Parathyroid adenoma (tissue), 2 donors: ENCODE results near the gene COL15A1.

Experiments
- H2AFZ ChIP-seq: fragments of 300-600 bp; sonication (generic); one replicate; pipeline ENCODE4 v1.7.0; 2017; ENCODE audit warnings: antibody characterized with exemption, mild to moderate bottlenecking
- H3K27ac ChIP-seq: fragments of 300-600 bp; sonication (generic); one replicate; pipeline ENCODE4 v1.7.0; 2017
- H3K27me3 ChIP-seq: fragments of 300-600 bp; sonication (generic); one replicate; pipeline ENCODE4 v1.7.0; 2017; ENCODE audit warnings: low read length; ENCODE audit not compliant: control insufficient read depth, insufficient read depth
- H3K36me3 ChIP-seq: fragments of 300-600 bp; sonication (generic); one replicate; pipeline ENCODE4 v1.7.0; 2017; ENCODE audit warnings: low read length; ENCODE audit not compliant: control insufficient read depth, insufficient read depth
- H3K4me1 ChIP-seq: fragments of 300-600 bp; sonication (generic); one replicate; pipeline ENCODE4 v1.7.0; 2017; ENCODE audit warnings: control low read depth
- H3K4me2 ChIP-seq: fragments of 300-600 bp; sonication (generic); one replicate; pipeline ENCODE4 v1.7.0; 2017; ENCODE audit warnings: low read length
- H3K4me3 ChIP-seq: fragments of 300-600 bp; sonication (generic); one replicate; pipeline ENCODE4 v1.7.0; 2017; ENCODE audit warnings: low read depth, low read length
- H3K79me2 ChIP-seq: fragments of 300-600 bp; sonication (generic); one replicate; pipeline ENCODE4 v1.7.0; 2017; ENCODE audit warnings: control low read depth
- H3K9ac ChIP-seq: fragments of 300-600 bp; sonication (generic); one replicate; pipeline ENCODE4 v1.7.0; 2017; ENCODE audit warnings: mild to moderate bottlenecking
- H3K9me3 ChIP-seq: fragments of 300-600 bp; sonication (generic); one replicate; pipeline ENCODE4 v1.7.0; 2017; ENCODE audit warnings: low read length; ENCODE audit not compliant: control insufficient read depth
- CTCF ChIP-seq: fragments of 300-600 bp; sonication (generic); IDR thresholded peaks from one replicate; pipeline ENCODE4 v1.7.0; 2017; ENCODE audit warnings: antibody characterized with exemption, mild to moderate bottlenecking
- donor health status: primary hyperparathyroidism.

COL15A1 gene

DNA sequence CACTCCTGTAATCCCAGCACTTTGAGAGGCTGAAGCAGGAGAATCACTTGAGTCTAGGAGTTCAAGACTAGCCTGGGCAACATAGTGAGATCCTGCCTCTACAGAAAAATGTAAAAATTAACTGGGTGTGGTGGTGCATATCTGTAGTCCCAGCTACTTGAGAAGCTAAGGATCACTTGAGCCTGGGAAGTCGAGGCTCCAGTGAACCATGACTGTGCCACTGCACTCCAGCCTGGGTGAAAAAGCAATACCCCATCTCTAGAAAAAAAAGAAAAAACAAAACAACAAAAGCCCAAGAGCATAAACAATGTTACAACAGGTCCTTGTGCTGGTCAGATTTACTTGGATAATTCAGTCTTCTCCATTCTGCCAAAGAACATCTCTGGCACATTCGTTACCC is 116.9 kb downstream of the COL15A1 start:
- Histone ChIP-seq H3K4me1 (no peaks in the 10 kb centered on the region), H3K79me2 (no peaks in the 10 kb centered on the region), H3K27ac (no peak overlapping the region), H3K4me3 (no peak overlapping the region), H2AFZ (no peak overlapping the region), H3K27me3 (no peaks in the 10 kb centered on the region), H3K9me3 (no peaks in the 10 kb centered on the region), H3K36me3 (no peaks in the 10 kb centered on the region), H3K4me2 (no peak overlapping the region), H3K9ac (no peak overlapping the region)
- TF ChIP-seq CTCF, result no peak

- Histone ChIP-seq H3K4me3 (no peak overlapping the region), H3K4me2 (no peak overlapping the region), H2AFZ (no peak overlapping the region), H3K9me3 (no peaks in the 10 kb centered on the region), H3K36me3 (no peaks in the 10 kb centered on the region), H3K4me1 (no peaks in the 10 kb centered on the region), H3K9ac (no peak overlapping the region), H3K27ac (no peak overlapping the region), H3K27me3 (no peaks in the 10 kb centered on the region), H3K79me2 (no peaks in the 10 kb centered on the region)
- no peak for TF ChIP-seq CTCF
These were observed 118.8 kb downstream of the COL15A1 start for GRCh38 chr9:99062549-99062948.

DNA sequence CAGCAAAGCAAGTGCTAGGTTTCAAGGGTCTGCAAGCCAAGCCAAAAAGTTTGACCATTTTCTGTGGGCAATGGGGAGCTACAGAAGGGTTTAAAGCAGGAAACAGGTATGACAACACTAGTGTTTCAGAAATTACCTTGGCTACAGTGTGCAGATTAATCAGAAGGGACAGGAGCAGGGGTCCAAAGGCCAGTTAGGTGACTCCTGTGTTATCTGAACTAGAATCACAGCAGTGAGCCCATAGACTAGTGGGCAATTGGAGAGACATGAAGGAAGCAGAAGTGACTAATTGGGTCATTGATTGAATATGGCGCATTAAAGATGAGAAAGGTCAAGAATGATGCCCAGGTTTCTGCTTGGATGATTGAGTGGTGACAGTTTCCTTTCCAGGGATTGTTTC is 119.8 kb downstream of the COL15A1 start:
- H3K4me2 ChIP-seq, result no peak overlapping the region
- no peaks in the 10 kb centered on the region for H3K36me3 ChIP-seq
- no peak overlapping the region for H3K4me3 ChIP-seq
- H3K4me1 ChIP-seq, result no peaks in the 10 kb centered on the region
- TF ChIP-seq CTCF, result no peak
- no peak overlapping the region for H3K27ac ChIP-seq
- H2AFZ ChIP-seq, result no peak overlapping the region
- H3K79me2 ChIP-seq, result no peaks in the 10 kb centered on the region
- no peak overlapping the region for H3K9ac ChIP-seq
- no peaks in the 10 kb centered on the region for H3K9me3 ChIP-seq
- H3K27me3 ChIP-seq, result no peaks in the 10 kb centered on the region

DNA sequence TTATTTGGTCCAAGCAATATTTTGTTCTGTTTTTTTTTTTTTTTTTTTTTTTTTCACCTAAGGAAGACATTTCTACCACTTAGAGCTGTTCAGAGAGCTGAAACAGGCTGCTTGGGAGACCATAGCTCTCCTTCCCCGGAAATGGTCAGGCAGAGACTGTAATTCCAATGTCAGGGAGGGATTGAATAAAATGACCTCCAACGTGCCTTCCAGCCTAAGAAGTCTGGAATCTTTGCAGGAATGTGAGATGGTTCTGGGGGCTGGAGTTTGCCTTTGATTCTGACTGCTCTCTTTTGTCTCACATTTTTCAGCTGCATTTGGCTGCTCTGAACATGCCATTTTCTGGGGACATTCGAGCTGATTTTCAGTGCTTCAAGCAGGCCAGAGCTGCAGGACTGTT is 122.9 kb downstream of the COL15A1 start:
- Histone ChIP-seq H3K9ac (no peak overlapping the region), H3K79me2 (no peaks in the 10 kb centered on the region), H3K9me3 (no peaks in the 10 kb centered on the region), H3K4me2 (no peak overlapping the region), H3K27ac (no peak overlapping the region), H3K27me3 (no peaks in the 10 kb centered on the region), H2AFZ (no peak overlapping the region), H3K4me3 (no peak overlapping the region), H3K4me1 (no peaks in the 10 kb centered on the region), H3K36me3 (no peaks in the 10 kb centered on the region)
- TF ChIP-seq CTCF, result no peak

DNA sequence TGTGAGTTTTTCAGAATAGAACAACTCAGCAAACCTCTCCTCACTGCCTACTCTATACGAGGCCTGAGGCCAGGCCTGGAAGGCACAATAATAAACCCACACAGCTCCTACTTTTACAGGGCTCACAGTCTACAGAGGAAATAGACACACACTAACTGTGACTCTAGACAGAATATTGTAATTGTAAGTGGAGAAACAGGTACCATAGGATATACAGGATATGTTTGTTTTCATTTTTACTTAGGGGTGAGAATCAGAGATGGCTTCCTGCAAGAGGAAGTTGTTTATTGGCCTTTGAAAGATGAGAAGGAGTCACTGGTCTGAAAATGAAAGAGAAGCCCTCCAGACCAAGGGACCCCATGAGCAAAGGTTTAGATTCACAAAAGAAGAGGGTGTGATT is 125.4 kb downstream of the COL15A1 start:
- no peak overlapping the region for H3K4me2 ChIP-seq
- no peak overlapping the region for H3K9ac ChIP-seq
- no peak overlapping the region for H3K27ac ChIP-seq
- no peak for TF ChIP-seq CTCF
- no peaks in the 10 kb centered on the region for H3K36me3 ChIP-seq
- no peaks in the 10 kb centered on the region for H3K27me3 ChIP-seq
- H3K79me2 ChIP-seq, result no peaks in the 10 kb centered on the region
- no peak overlapping the region for H3K4me3 ChIP-seq
- no peaks in the 10 kb centered on the region for H3K9me3 ChIP-seq
- no peak overlapping the region for H2AFZ ChIP-seq
- H3K4me1 ChIP-seq, result no peaks in the 10 kb centered on the region
